K562 (cell line): ENCODE results near the gene PLEKHO1. TPM values are rescaled to one million over a fixed set of nuclear protein-coding genes. Genes with fewer than 3 reads are reported as not detected.

ENCODE experiments used
- ATAC-seq: fragments of 200-7000 bp; cut with Tn5 transposase; 3 replicates; pipeline ENCODE4 v1.9.1; 2020; ENCODE audit warnings: moderate library complexity
- BruUV-seq: library from RNA; stranded (reverse); fragments of 400-500 nt; replicated peaks from 2 replicates; lab custom pipeline; 2021; lab: Mats Ljungman, UMichigan
- CTCF ChIA-PET: fragments of 300-600 bp; formaldehyde crosslinking; extraction: SDS; loops from one replicate; lab custom pipeline; 2021; ENCODE audit warnings: low intra/inter-chr PET ratio; lab: Yijun Ruan, JAX
- POLR2A ChIA-PET: fragments of 300-600, 350-650 bp; sonication (Branson Sonifier 250); formaldehyde crosslinking; extraction: SDS; loops from one replicate; lab custom pipeline; 2021; ENCODE audit warnings: antibody characterized with exemption, inconsistent platforms; lab: Yijun Ruan, JAX
- DNase-seq, 4 experiments: peaks; one replicate each; pipeline versions ENCODE4 v3.0.0 to v3.0.0-alpha.2; 2011 to 2018; ENCODE audit warnings: low spot score in 3 of 4, mixed read lengths in 3 of 4; ENCODE audit errors: extremely low read depth in 1 of 4
- FAIRE-seq: peaks from 2 replicates; lab custom pipeline; 2011; peaks lifted over from hg19 to GRCh38; lab: Jason Lieb, UNC
- H2AFZ ChIP-seq: 2 replicates; pipeline ENCODE4 v1.6.0; 2011; ENCODE audit warnings: low read depth, low read length, control low read depth, inconsistent platforms
- H3K27ac ChIP-seq: fragments of 200-600 bp; 3 replicates; pipeline ENCODE4 v1.8.0; 2011; ENCODE audit warnings: low read depth, mild to moderate bottlenecking, control low read depth, inconsistent platforms, low read length, moderate library complexity, mixed read lengths; ENCODE audit errors: extremely low read depth
- H3K27me3 ChIP-seq, 2 experiments: fragments of 300-600 bp in 1 of 2; 2 replicates in 1 of 2; 3 replicates in 1 of 2; pipeline versions ENCODE4 v1.6.0 to v1.8.0; 2011; ENCODE audit warnings: inconsistent platforms in 2 of 2, low read length in 2 of 2, mild to moderate bottlenecking in 1 of 2, mixed read lengths in 1 of 2, moderate library complexity in 1 of 2; ENCODE audit not compliant: control insufficient read depth in 2 of 2, insufficient read depth in 2 of 2
- H3K36me3 ChIP-seq: fragments of 300-600 bp; 3 replicates; pipeline ENCODE4 v1.8.0; 2011; ENCODE audit warnings: mild to moderate bottlenecking, low read length, inconsistent platforms; ENCODE audit not compliant: control insufficient read depth, insufficient read depth
- H3K4me1 ChIP-seq, 2 experiments: fragments of 200-600 bp in 1 of 2; replicated peaks in 1 of 2; 2 replicates in 1 of 2; 3 replicates in 1 of 2; pipeline versions ENCODE4 v1.5.1 to v1.8.0; 2011; ENCODE audit warnings: inconsistent platforms in 2 of 2, low read length in 2 of 2, mild to moderate bottlenecking in 1 of 2, mixed read lengths in 1 of 2, moderate library complexity in 1 of 2; ENCODE audit not compliant: control insufficient read depth in 2 of 2, insufficient read depth in 2 of 2
- H3K4me2 ChIP-seq: 2 replicates; pipeline ENCODE4 v1.6.1; 2011; ENCODE audit warnings: low read length, control low read depth, inconsistent platforms, mixed read lengths; ENCODE audit not compliant: insufficient read depth
- H3K4me3 ChIP-seq: fragments of 200-600 bp; sonication (generic), shearing (Covaris generic); 2 replicates; pipeline ENCODE4 v1.5.1; 2016; ENCODE audit warnings: control low read depth, inconsistent platforms
- H3K79me2 ChIP-seq: fragments of 200-600 bp; 3 replicates; pipeline ENCODE4 v1.8.0; 2011; ENCODE audit warnings: low read length, inconsistent platforms; ENCODE audit not compliant: control insufficient read depth, insufficient read depth
- H3K9ac ChIP-seq, 2 experiments: 2 replicates each; pipeline versions ENCODE4 v1.6.0 to v1.6.1; 2011; ENCODE audit warnings: low read depth in 2 of 2, low read length in 2 of 2, control low read depth in 1 of 2, inconsistent platforms in 1 of 2, mild to moderate bottlenecking in 1 of 2, mixed read lengths in 1 of 2; ENCODE audit not compliant: insufficient read depth in 1 of 2
- H3K9me1 ChIP-seq: one replicate; pipeline ENCODE4 v1.6.0; 2011; ENCODE audit warnings: inconsistent platforms, mild to moderate bottlenecking, low read length, moderate library complexity; ENCODE audit not compliant: control insufficient read depth, insufficient read depth
- H3K9me3 ChIP-seq: replicated peaks from 2 replicates; pipeline ENCODE4 v1.5.1; 2011; ENCODE audit warnings: low read depth, low read length, inconsistent platforms; ENCODE audit not compliant: control insufficient read depth, insufficient read depth
- H4K20me1 ChIP-seq: replicated peaks from 2 replicates; pipeline ENCODE4 v1.6.1; 2011; ENCODE audit warnings: low read length, inconsistent platforms, mixed read lengths; ENCODE audit not compliant: control insufficient read depth, insufficient read depth
- C11orf30 ChIP-seq: fragments of 450-650 bp; IDR thresholded peaks from 2 replicates; pipeline ENCODE4 v1.6.1; 2016; ENCODE audit warnings: low read depth, mild to moderate bottlenecking
- CBX3 ChIP-seq, 2 experiments: IDR thresholded peaks; 1 replicate in 1 of 2; 2 replicates in 1 of 2; pipeline ENCODE4 v1.6.1; 2012; ENCODE audit warnings: inconsistent platforms in 2 of 2, low read length in 2 of 2, borderline replicate concordance in 1 of 2, control low read depth in 1 of 2
- CREB1 ChIP-seq, 2 experiments: sonication (generic) in 1 of 2; formaldehyde crosslinking in 1 of 2; IDR thresholded peaks; 2 replicates each; pipeline versions ENCODE4 v1.6.1 to v1.8.0; 2012 to 2022; ENCODE audit warnings: inconsistent platforms in 1 of 2, mild to moderate bottlenecking in 1 of 2, missing genetic modification reagents in 1 of 2, moderate library complexity in 1 of 2
- CSDE1 ChIP-seq, 2 experiments: fragments of 450-650 bp; IDR thresholded peaks; 2 replicates each; pipeline ENCODE4 v1.6.1; 2016; ENCODE audit warnings: mild to moderate bottlenecking in 1 of 2
- HDAC3 ChIP-seq: fragments of 450-650 bp; IDR thresholded peaks from 2 replicates; pipeline ENCODE4 v1.6.1; 2018; ENCODE audit warnings: borderline replicate concordance, mild to moderate bottlenecking, moderate library complexity; ENCODE audit not compliant: partially characterized antibody
- HMG20A ChIP-seq: fragments of 450-650 bp; formaldehyde crosslinking; conservative IDR thresholded peaks from 2 replicates; pipeline ENCODE4 v1.4.0; 2020; ENCODE audit warnings: mild to moderate bottlenecking, mixed read lengths
- MAFF ChIP-seq: IDR thresholded peaks from 2 replicates; pipeline ENCODE4 v1.6.1; 2012; ENCODE audit warnings: low read length, improper control_type of control experiment
- MAFG ChIP-seq: fragments of 450-650 bp; conservative IDR thresholded peaks from 2 replicates; pipeline ENCODE4 v1.6.1; 2016; ENCODE audit warnings: missing genetic modification characterization, missing compliant biosample characterization
- MAFK ChIP-seq: IDR thresholded peaks from 2 replicates; pipeline ENCODE4 v1.6.1; 2011; ENCODE audit warnings: low read length, improper control_type of control experiment
- MECOM ChIP-seq: fragments of 250-450 bp; sonication (Bioruptor Pico); IDR thresholded peaks from 2 replicates; pipeline ENCODE4 v1.8.0; 2022; ENCODE audit warnings: inconsistent platforms
- PTRF ChIP-seq: fragments of 450-650 bp; IDR thresholded peaks from 2 replicates; pipeline ENCODE4 v1.6.1; 2016; ENCODE audit warnings: mild to moderate bottlenecking, missing genetic modification characterization, missing compliant biosample characterization
- PYGO2 ChIP-seq: fragments of 450-650 bp; IDR thresholded peaks from 2 replicates; pipeline ENCODE4 v1.6.1; 2016; ENCODE audit warnings: mild to moderate bottlenecking, missing genetic modification characterization, moderate library complexity, missing compliant biosample characterization
- RB1 ChIP-seq: fragments of 450-650 bp; IDR thresholded peaks from 2 replicates; pipeline ENCODE4 v1.6.1; 2017; ENCODE audit warnings: low read depth, mild to moderate bottlenecking
- RBM25 ChIP-seq: fragments of 200-400 bp; formaldehyde crosslinking; IDR thresholded peaks from 2 replicates; pipeline ENCODE4 v1.6.1; 2018; ENCODE audit warnings: low read length, low read depth, moderate library complexity; ENCODE audit not compliant: severe bottlenecking
- SMAD2 ChIP-seq: fragments of 150-350 bp; IDR thresholded peaks from 2 replicates; pipeline ENCODE4 v1.6.1; 2014; ENCODE audit warnings: low read depth, mild to moderate bottlenecking, low read length
- SRF ChIP-seq, 2 experiments: fragments of 250-450, 450-650 bp in 1 of 2; sonication (Bioruptor Pico) in 1 of 2; sonication (generic) in 1 of 2; formaldehyde crosslinking; IDR thresholded peaks; 2 replicates each; pipeline versions ENCODE4 v1.5.0 to v1.5.1; 2020 to 2022; ENCODE audit warnings: mild to moderate bottlenecking in 1 of 2, missing genetic modification reagents in 1 of 2
- ZNF316 ChIP-seq: fragments of 450-650 bp; IDR thresholded peaks from 2 replicates; pipeline ENCODE4 v1.6.1; 2016
- WGBS: fragments of 100-300 bp; shearing (Covaris generic); methylation state at CpG from one replicate; pipeline ENCODE4 v1.1.6; 2016; ENCODE audit warnings: low coverage, mixed read lengths; ENCODE audit not compliant: insufficient coverage; ENCODE audit errors: missing lambda C conversion rate; 5-methylcytosine and 5-hydroxymethylcytosine counted together
- in situ Hi-C: fragments of 300-500 bp; cut with MboI; formaldehyde crosslinking; loops from 4 replicates; pipeline ENCODE4 v1.15.0; 2018; ENCODE audit warnings: inconsistent platforms, mixed read lengths
- intact Hi-C: fragments of 100-400 bp; cut with micrococcal nuclease; formaldehyde crosslinking; loops from 2 replicates; pipeline ENCODE4 v1.14.2; 2022
- polyA plus RNA-seq, 8 experiments: library from polyadenylated mRNA; depleted of rRNA in 4 of 8; stranded (reverse) in 5 of 8; unstranded in 3 of 8; fragments of >200 nt; fragmentation: Nextera tagmentation in 2 of 8; fragmentation: Illumina TruSeq in 1 of 8; extraction: Ambion mirVana in 2 of 8; extraction: Trizol in 1 of 8; gene quantifications; 2 replicates each; pipeline versions ENCODE4 v1.2.1 to v1.2.3, GENCODE V29; 2011 to 2014; ENCODE audit warnings: inconsistent platforms in 1 of 8, missing spikeins in 1 of 8
- total RNA-seq, 7 experiments: library from RNA; depleted of rRNA in 6 of 7; stranded (reverse); fragments of >200 nt in 6 of 7; fragmentation: Illumina TruSeq in 2 of 7; extraction: Trizol in 2 of 7; gene quantifications; 2 replicates each; pipeline versions ENCODE4 v1.2.1 to v1.2.3, GENCODE V29; 2011 to 2021; ENCODE audit warnings: low replicate concordance in 1 of 7
- TF ChIP-seq, protein P1 (sequence below): fragments of 250-450 bp; sonication (Bioruptor Pico); IDR thresholded peaks from 2 replicates; pipeline ENCODE4 v1.4.0; 2020; ENCODE audit warnings: mild to moderate bottlenecking, moderate library complexity
- TF ChIP-seq, protein P2 (sequence below): fragments of 250-450 bp; sonication (Bioruptor Pico); IDR thresholded peaks from 2 replicates; pipeline ENCODE4 v1.5.1; 2021; ENCODE audit warnings: mild to moderate bottlenecking

Gene PLEKHO1
- total and polyA plus RNA-seq, 9 of the 15 experiments (the other 6 are each of a cell fraction or from before 2014, with no cell fraction given), result 0.39 to 16.2 (median 9.6) TPM

DNA sequence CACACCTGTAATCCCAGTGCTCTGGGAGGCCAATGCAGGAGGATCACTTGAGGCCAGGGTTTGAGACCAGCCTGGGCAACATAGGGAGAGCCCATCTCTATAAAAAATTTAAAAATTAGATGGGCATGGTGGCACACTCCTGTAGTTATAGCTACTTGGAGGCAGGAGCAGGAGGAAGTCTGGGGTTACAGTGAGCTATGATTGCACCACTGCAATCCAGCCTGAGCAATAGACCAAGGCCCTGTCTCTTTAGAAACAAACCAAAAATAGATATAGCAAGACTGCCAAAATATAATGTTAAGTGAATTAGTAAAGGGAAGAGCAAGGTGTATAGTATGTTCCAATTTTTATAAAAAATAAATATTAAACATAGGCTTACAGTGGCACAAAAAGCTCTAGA, 28.8 kb downstream of the PLEKHO1 start (continued):
- TF ChIP-seq, protein P1, sequence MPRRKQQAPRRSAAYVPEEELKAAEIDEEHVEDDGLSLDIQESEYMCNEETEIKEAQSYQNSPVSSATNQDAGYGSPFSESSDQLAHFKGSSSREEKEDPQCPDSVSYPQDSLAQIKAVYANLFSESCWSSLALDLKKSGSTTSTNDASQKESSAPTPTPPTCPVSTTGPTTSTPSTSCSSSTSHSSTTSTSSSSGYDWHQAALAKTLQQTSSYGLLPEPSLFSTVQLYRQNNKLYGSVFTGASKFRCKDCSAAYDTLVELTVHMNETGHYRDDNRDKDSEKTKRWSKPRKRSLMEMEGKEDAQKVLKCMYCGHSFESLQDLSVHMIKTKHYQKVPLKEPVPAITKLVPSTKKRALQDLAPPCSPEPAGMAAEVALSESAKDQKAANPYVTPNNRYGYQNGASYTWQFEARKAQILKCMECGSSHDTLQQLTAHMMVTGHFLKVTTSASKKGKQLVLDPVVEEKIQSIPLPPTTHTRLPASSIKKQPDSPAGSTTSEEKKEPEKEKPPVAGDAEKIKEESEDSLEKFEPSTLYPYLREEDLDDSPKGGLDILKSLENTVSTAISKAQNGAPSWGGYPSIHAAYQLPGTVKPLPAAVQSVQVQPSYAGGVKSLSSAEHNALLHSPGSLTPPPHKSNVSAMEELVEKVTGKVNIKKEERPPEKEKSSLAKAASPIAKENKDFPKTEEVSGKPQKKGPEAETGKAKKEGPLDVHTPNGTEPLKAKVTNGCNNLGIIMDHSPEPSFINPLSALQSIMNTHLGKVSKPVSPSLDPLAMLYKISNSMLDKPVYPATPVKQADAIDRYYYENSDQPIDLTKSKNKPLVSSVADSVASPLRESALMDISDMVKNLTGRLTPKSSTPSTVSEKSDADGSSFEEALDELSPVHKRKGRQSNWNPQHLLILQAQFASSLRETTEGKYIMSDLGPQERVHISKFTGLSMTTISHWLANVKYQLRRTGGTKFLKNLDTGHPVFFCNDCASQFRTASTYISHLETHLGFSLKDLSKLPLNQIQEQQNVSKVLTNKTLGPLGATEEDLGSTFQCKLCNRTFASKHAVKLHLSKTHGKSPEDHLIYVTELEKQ (CRISPR knock-in tag), result no peak
- TF ChIP-seq RB1 (no peak), SRF (CRISPR knock-in tag; IDR thresholded peaks at IDR 0.05) (no peak), HDAC3 (no peak), CBX3 (IDR thresholded peaks at IDR 0.05; ENCODE audit: borderline replicate concordance in 1 of 2, low read length in 2 of 2) (no peak)
- TF ChIP-seq, all 486 proteins: peak for 0

DNA sequence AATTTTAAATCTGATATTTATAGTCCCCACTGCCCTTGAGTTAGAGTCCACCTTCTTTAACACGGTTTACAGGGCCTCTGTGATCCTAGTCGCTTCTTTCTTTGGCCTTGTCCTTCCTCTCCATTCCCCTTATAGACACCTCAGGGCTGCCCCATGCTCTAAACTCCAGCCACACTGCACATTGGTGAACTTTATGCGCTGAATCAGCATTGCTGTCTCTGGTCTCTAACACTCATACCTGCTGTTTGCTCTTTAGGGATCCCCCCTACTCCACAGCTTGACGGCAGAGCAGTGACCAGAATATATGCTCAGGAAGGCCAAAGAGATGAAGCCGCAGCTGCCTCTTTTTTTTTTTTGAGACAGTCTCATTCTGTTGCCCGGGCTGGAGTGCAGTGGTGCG, 30.2 kb downstream of the PLEKHO1 start:
- Histone ChIP-seq H3K9ac (no peak overlapping the region), H3K36me3 (no peaks in the 10 kb centered on the region), H3K9me3 (no peaks in the 10 kb centered on the region), H3K27me3 (no peaks in the 10 kb centered on the region), H3K4me3 (no peak overlapping the region), H3K27ac (no peak overlapping the region), H4K20me1 (no peaks in the 10 kb centered on the region), H3K9me1 (no peaks in the 10 kb centered on the region), H3K4me1 (no peaks in the 10 kb centered on the region), H2AFZ (no peak overlapping the region), H3K79me2 (no peaks in the 10 kb centered on the region), H3K4me2 (no peak overlapping the region)
- TF ChIP-seq CSDE1 (IDR thresholded peaks at IDR 0.05) (no peak), PTRF (no peak), MAFK (peak; percentile 54), HMG20A (CRISPR knock-in tag) (no peak), C11orf30 (peak; percentile 77), CREB1 (IDR thresholded peaks at IDR 0.05) (no peak), CREB1 (CRISPR knock-in tag; IDR thresholded peaks at IDR 0.05) (no peak), SMAD2 (no peak), MECOM (CRISPR knock-in tag) (no peak), RBM25 (no peak), ZNF316 (peak; percentile 86), PYGO2 (tag) (no peak), MAFG (tag) (peak; percentile 58), MAFF (0 out of 2 replicates have a peak, but pooled peaks have one; percentile 25)
- TF ChIP-seq, protein P2, sequence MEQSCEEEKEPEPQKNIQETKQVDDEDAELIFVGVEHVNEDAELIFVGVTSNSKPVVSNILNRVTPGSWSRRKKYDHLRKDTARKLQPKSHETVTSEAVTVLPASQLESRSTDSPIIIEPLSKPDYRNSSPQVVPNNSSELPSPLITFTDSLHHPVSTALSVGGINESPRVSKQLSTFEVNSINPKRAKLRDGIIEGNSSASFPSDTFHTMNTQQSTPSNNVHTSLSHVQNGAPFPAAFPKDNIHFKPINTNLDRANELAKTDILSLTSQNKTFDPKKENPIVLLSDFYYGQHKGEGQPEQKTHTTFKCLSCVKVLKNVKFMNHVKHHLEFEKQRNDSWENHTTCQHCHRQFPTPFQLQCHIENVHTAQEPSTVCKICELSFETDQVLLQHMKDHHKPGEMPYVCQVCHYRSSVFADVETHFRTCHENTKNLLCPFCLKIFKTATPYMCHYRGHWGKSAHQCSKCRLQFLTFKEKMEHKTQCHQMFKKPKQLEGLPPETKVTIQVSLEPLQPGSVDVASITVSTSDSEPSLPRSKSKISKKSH (CRISPR knock-in tag), result no peak
- no peak for DNase-seq
- no TSS peak for BruUV-seq
- POLR2A ChIA-PET, result interaction anchor here (0.6 to 1.3 kb wide), 5 partner anchors 14 to 292 kb away, joined by 3 to 5 read pairs (median 4); a partner anchor contains a TSS
- peak; percentile 39; the same call in 2 of the 3 replicates for ATAC-seq
- intact Hi-C loops, result no loop called here
- WGBS, result 32% methylated on average over 5 of the region's 7 CpGs
- in situ Hi-C loops, result no loop called here
- CTCF ChIA-PET, result no interaction called here
- no peak for FAIRE-seq
